ENCODE data around the gene EPX.

- TF ChIP-seq CTCF (conservative IDR thresholded peaks at IDR 0.05; ENCODE audit: low read depth, low read length) (no peak), EZH2 (IDR thresholded peaks at IDR 0.05; ENCODE audit: low read length, unreplicated experiment) (no peak), EZH2phosphoT487 (IDR thresholded peaks at IDR 0.05; ENCODE audit: borderline replicate concordance, low read length) (no peak)
Observed at GRCh38 chr17:58195518-58196123, 3.1 kb downstream of the EPX start.
